Ishikawa (cell line): ENCODE data around the gene RPSA.

ENCODE experiments used
- CEBPB ChIP-seq: IDR thresholded peaks from 2 replicates; pipeline ENCODE4 v1.6.1; 2012
- CREB1 ChIP-seq: IDR thresholded peaks from 2 replicates; pipeline ENCODE4 v1.6.1; 2012; ENCODE audit warnings: low read depth
- EP300 ChIP-seq: IDR thresholded peaks from 2 replicates; pipeline ENCODE4 v1.6.1; 2012; ENCODE audit warnings: borderline replicate concordance
- FOXM1 ChIP-seq: IDR thresholded peaks from 2 replicates; pipeline ENCODE4 v1.6.1; 2012; ENCODE audit warnings: low read depth, borderline replicate concordance
- NFIC ChIP-seq: IDR thresholded peaks from 2 replicates; pipeline ENCODE4 v1.6.1; 2012
- RAD21 ChIP-seq: IDR thresholded peaks from 2 replicates; pipeline ENCODE4 v1.6.1; 2012; ENCODE audit warnings: low read depth
- REST ChIP-seq: IDR thresholded peaks from 2 replicates; pipeline ENCODE4 v1.6.1; 2012; ENCODE audit warnings: low read depth, mild to moderate bottlenecking
- TAF1 ChIP-seq: IDR thresholded peaks from 2 replicates; pipeline ENCODE4 v1.6.1; 2012; ENCODE audit warnings: low read depth, mild to moderate bottlenecking
- TEAD4 ChIP-seq: IDR thresholded peaks from 2 replicates; pipeline ENCODE4 v1.6.1; 2012
- USF1 ChIP-seq: IDR thresholded peaks from 2 replicates; pipeline ENCODE4 v1.6.1; 2012
- YY1 ChIP-seq: IDR thresholded peaks from 2 replicates; pipeline ENCODE4 v1.6.1; 2012; ENCODE audit warnings: low read depth
- TF ChIP-seq, protein P1 (sequence below): IDR thresholded peaks from 2 replicates; pipeline ENCODE4 v1.6.1; 2012

GRCh38 chr3:39412668-39413260 lies 6.2 kb downstream of the RPSA start:
- TF ChIP-seq REST (no peak), TEAD4 (no peak), CREB1 (no peak), RAD21 (no peak), CEBPB (no peak), TAF1 (no peak), NFIC (no peak), FOXM1 (no peak), USF1 (no peak), YY1 (no peak), EP300 (no peak)
- TF ChIP-seq, protein P1, sequence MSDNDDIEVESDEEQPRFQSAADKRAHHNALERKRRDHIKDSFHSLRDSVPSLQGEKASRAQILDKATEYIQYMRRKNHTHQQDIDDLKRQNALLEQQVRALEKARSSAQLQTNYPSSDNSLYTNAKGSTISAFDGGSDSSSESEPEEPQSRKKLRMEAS, result no peak
